ENCODE data around the gene ECT2L.

GRCh38 chr6:138907167-138907566, 111.3 kb downstream of the ECT2L start:
- no peak for TF ChIP-seq ZFP3 (CRISPR knock-in tag; IDR thresholded peaks at IDR 0.05)
- TF ChIP-seq OSR1 (CRISPR knock-in tag; IDR thresholded peaks at IDR 0.05) = no peak
- no peak for TF ChIP-seq ZNF565 (CRISPR knock-in tag; conservative IDR thresholded peaks at IDR 0.05; ENCODE audit: low read depth)

All from SK-N-SH treated with all-trans-retinoic acid at 6 μM for 48 hours (cell line).